HepG2 (cell line): ENCODE results near the gene GTF2H4.

Experiments used
- CREB1 ChIP-seq, 2 experiments: fragments of 450-650 bp in 1 of 2; IDR thresholded peaks; 2 replicates each; pipeline ENCODE4 v1.6.1; 2016 to 2017; ENCODE audit warnings: control low read depth in 1 of 2, mild to moderate bottlenecking in 1 of 2, missing compliant biosample characterization in 1 of 2, missing genetic modification characterization in 1 of 2
- CTCF ChIP-seq: sonication (generic); formaldehyde crosslinking; IDR thresholded peaks from 2 replicates; pipeline ENCODE4 v1.5.0; 2020; ENCODE audit warnings: mild to moderate bottlenecking, missing genetic modification reagents, moderate library complexity
- NCOA2 ChIP-seq: sonication (generic); formaldehyde crosslinking; IDR thresholded peaks from 2 replicates; pipeline ENCODE4 v1.8.0; 2022; ENCODE audit warnings: inconsistent platforms
- NR2F1 ChIP-seq, 2 experiments: fragments of 450-650 bp in 1 of 2; formaldehyde crosslinking in 1 of 2; IDR thresholded peaks; 2 replicates each; pipeline versions ENCODE4 v1.5.0 to v1.6.1; 2016 to 2020; ENCODE audit warnings: mild to moderate bottlenecking in 1 of 2, missing compliant biosample characterization in 1 of 2, missing genetic modification reagents in 1 of 2, moderate library complexity in 1 of 2
- POLR2A ChIP-seq, 2 experiments: IDR thresholded peaks; 2 replicates each; pipeline ENCODE4 v1.6.1; 2011; ENCODE audit warnings: low read depth in 2 of 2, low read length in 2 of 2, mild to moderate bottlenecking in 1 of 2, moderate library complexity in 1 of 2; ENCODE audit not compliant: insufficient read depth in 1 of 2
- ZBTB20 ChIP-seq: sonication (generic); formaldehyde crosslinking; IDR thresholded peaks from 2 replicates; pipeline ENCODE4 v1.8.1; 2023; ENCODE audit warnings: missing genetic modification reagents, low read depth, mild to moderate bottlenecking, borderline replicate concordance
- ZNF275 ChIP-seq: sonication (generic); formaldehyde crosslinking; IDR thresholded peaks from 2 replicates; pipeline ENCODE4 v1.8.0; 2022; ENCODE audit warnings: missing genetic modification reagents, mild to moderate bottlenecking, inconsistent platforms, borderline replicate concordance
- ZNF501 ChIP-seq: sonication (generic); formaldehyde crosslinking; IDR thresholded peaks from 2 replicates; pipeline ENCODE4 v1.5.1; 2020; ENCODE audit warnings: mild to moderate bottlenecking, moderate library complexity, missing genetic modification reagents
- ZNF512B ChIP-seq: sonication (generic); formaldehyde crosslinking; IDR thresholded peaks from 2 replicates; pipeline ENCODE4 v1.5.1; 2020; ENCODE audit warnings: missing genetic modification reagents, mild to moderate bottlenecking, borderline replicate concordance
- ZNF644 ChIP-seq: IDR thresholded peaks from 2 replicates; pipeline ENCODE4 v1.6.1; 2016; ENCODE audit warnings: low read depth
- ZSCAN5A ChIP-seq: sonication (generic); formaldehyde crosslinking; IDR thresholded peaks from 2 replicates; pipeline ENCODE4 v1.8.0; 2022; ENCODE audit warnings: mild to moderate bottlenecking, missing genetic modification reagents, borderline replicate concordance
- ZZZ3 ChIP-seq: sonication (generic); formaldehyde crosslinking; IDR thresholded peaks from 2 replicates; pipeline ENCODE4 v1.4.0; 2020; ENCODE audit warnings: missing genetic modification reagents, mild to moderate bottlenecking, borderline replicate concordance

- TF ChIP-seq ZBTB20 (CRISPR knock-in tag) = no peak
- no peak for TF ChIP-seq ZZZ3 (CRISPR knock-in tag)
- TF ChIP-seq ZNF644 (CRISPR knock-in tag) = no peak
- TF ChIP-seq ZSCAN5A (CRISPR knock-in tag) = no peak
- no peak for TF ChIP-seq NCOA2
- TF ChIP-seq ZNF501 (CRISPR knock-in tag) = no peak
- no peak for TF ChIP-seq ZNF512B (CRISPR knock-in tag)
- TF ChIP-seq CREB1 (IDR thresholded peaks at IDR 0.05) = no peak
- no peak for TF ChIP-seq CREB1 (CRISPR knock-in tag; IDR thresholded peaks at IDR 0.05)
- TF ChIP-seq ZNF275 = no peak
- TF ChIP-seq NR2F1 (CRISPR knock-in tag; IDR thresholded peaks at IDR 0.05) = no peak
- no peak for TF ChIP-seq CTCF
- TF ChIP-seq POLR2A (IDR thresholded peaks at IDR 0.05; ENCODE audit: insufficient read depth in 1 of 2, low read depth in 2 of 2, low read length in 2 of 2) = no peak
Measured at GRCh38 chr6:30931969-30932645, 24.1 kb downstream of the GTF2H4 start, which contains the start of gene SFTA2.
